ENCODE results near the gene TIMM9.
A peak's percentile ranks its signal among the peaks of the same experiment; 100 is the strongest.
"Not testable (repeated sequence)": the region's sequence is repeated elsewhere in the genome, so short reads cannot be mapped to it uniquely, and the experiment has no call there.

The TIMM9 gene

GRCh38 chr14:58397156-58397555 lies 30.2 kb downstream of the TIMM9 start:
- no peak for DNase-seq

GRCh38 chr14:58395812-58396788 lies 31.2 kb downstream of the TIMM9 start, which contains the start of gene TOMM20L:
Gene TOMM20L (plus strand): TSS chr14:58395930. CDS start chr14:58395958, 28 bp downstream.
- peak; percentile 68 for DNase-seq

DNA sequence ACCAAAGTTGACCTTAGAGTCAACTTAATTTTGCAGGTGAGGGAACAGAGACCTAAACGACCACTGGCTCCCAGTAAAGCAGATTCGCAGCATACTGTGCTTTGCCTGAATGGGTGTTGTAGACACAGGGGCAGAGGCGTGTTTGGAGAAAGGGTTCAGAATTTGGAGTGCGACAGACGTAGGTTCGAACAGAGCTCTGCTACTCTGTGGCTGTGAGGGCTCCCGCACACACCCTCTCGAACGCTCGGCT lies 31.8 kb downstream of the TIMM9 start:
- no peak for DNase-seq

GRCh38 chr14:58390830-58391229 lies 36.5 kb downstream of the TIMM9 start:
- DNase-seq, result no peak

- DNase-seq, result no peak
These were observed 50.5 kb downstream of the TIMM9 start for GRCh38 chr14:58376791-58377190.

DNA sequence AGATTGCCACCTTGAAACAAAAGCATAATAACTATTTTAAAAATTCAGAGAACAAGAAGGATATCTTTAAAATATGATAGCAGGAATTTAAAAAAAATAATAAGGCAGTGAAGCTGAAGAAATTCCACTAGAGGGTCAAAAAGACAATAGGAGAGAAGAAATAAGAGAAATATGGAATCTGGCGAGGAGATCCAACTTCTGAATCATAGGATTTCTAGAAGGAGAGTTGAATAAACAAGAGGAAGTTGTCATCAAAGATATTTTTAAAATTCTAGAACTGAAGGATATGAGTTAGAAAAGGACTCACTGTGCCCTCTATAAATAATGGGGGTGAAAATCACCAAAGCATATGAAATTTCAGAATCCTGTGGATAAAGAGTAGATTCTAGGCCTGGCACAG lies 58.4 kb downstream of the TIMM9 start:
- DNase-seq, result peak; percentile 3

DNA sequence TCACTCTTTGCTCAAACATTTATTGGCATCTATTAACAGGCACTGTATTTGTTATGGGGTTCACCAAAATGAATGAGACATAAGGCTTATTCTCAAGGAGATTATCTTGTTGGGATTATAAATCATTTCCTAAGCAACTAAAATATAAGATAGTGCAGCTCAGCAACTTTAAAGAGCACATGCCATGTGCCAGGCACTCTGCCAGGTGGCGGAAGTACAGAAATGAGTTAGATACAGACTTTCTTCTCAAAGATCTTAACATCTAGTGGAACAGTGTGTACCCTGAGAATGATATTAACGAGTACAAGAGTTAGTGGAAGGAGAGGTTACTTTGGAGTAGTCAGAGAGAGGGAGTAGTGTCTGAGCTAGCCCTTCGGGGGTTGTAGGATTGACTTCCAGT lies 60.0 kb downstream of the TIMM9 start:
- DNase-seq, result no peak

DNA sequence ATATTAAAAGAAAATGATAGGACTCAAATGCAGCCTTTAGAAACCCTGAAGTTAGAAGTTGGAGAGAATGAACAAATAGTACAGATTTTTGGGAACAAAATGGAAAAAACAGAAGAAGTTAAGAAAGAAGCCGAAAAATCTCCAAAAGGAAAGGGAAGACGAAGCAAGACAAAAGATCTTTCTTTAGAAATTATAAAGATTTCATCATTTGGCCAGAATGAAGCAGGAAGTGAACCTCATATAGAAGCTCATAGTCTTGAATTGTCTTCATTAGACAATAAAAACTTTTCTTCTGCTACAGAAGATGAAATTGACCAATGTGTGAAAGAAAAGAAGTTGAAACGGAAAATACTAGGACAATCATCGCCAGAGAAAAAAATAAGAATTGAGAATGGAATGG lies 63.0 kb downstream of the TIMM9 start:
- DNase-seq, result no peak

- DNase-seq, result peak; percentile 27
These were observed 64.4 kb downstream of the TIMM9 start for GRCh38 chr14:58362798-58363412.

- DNase-seq, result not testable (repeated sequence)
These were observed 65.1 kb downstream of the TIMM9 start for GRCh38 chr14:58362272-58362671.

All from fibroblast of upper back skin (primary cell).